HG03571 (cell line): Measurements from ENCODE around the gene GALNT7.

Source experiments
- ATAC-seq: cut with Tn5 transposase; IDR thresholded peaks from one replicate; pipeline ENCODE4 v1.9.1; 2021; ENCODE audit not compliant: unreplicated experiment

Gene GALNT7

DNA sequence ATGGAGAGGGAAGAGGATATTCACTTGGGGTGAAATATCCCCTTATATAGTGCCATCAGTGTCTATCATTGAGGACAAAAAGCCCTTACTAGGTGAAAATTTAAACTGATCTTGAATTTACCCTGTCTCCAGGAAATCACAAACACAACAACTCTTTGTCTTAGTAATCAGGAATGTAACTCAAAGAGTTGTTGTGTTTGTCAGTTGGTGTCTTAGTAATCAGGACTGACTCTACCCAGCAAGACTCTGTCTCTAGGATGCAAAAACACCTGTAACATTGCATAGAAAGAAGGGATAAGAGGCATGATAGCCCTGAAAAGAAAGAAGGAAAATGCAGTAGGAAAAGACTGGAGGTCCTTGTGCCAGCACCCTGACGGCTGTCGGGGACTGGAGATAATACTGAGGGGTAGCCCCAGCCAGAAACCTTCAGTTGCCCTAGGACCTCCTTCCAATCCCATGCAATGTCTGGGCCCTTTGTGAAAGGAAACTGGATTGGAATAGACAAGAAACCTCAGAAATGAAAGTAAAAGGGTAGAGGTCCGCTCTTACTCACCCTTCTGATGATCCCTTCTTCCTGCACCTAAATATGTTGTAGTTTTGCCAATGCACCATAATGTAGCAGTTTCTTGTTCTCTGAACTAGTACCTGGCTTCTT lies 120.2 kb downstream of the GALNT7 start:
- ATAC-seq: peak; percentile 49

DNA sequence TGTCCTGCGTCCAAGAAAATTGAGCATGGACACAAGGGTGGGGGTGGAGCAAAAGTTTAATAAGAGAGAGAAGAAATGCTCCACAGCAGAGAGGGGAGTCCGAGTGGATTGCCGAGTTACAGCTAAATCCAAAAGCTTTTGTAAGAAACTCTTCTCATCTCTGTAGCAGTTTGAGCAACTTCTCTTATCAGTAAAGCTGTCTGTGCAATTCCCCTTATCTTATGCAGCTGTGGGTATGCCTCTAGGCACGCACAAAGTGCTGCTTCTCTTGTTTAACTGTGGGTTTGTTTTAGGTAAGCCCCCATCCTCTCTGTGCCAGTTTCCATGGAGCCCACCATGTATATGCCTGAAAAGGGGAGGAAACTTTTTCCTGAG lies 120.7 kb downstream of the GALNT7 start:
- peak; percentile 18 for ATAC-seq

DNA sequence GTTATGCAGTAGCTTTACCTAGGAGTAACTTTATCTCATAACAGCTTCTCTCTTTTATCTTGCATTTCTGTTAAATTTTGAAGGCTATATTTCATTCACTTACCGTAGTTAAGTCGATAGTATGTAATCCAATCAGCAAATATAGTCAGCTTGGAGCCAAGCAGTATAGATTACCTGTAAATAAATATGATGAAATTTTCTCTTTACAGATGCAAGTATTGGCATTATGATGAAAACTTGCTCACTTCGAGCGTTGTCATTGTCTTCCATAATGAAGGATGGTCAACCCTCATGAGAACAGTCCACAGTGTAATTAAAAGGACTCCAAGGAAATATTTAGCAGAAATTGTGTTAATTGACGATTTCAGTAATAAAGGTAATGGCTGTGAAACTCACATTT lies 123.3 kb downstream of the GALNT7 start:
- ATAC-seq: no peak

DNA sequence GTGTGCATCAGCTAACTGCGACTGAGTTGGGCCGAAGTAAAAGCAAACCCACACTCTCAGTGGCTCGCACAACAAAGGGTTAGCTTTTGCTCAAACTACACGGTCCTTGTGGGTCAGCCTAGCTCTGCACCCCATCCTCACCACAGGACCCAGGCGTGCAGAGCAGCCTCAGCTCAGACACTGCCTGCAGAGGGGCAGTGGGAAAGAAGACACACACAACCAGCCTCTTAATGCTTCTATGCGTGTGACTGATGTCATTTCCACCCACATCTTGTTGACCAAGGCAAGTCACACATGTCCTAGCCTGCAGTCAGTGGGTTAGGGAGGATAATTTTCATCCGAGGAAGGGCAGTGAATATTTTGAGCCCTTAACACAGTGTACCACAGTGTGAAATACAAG lies 125.1 kb downstream of the GALNT7 start:
- no peak for ATAC-seq

DNA sequence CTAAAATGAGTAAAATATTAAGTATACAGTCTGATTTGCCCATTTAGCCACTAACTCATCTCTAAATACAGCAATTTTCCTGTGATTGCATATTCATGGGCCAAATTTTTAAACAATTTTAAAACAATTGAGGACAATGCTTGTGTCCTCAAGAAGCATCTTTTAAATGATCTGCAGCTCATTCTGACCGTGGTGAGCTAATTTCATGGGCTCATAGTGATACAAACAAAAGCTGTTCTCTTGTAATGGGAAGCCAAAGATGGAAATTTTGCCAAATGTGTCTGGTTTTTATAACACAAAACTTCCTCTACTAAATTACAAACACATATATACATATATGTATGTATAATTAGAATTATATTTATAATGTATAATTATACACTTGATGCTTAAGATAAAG lies 125.8 kb downstream of the GALNT7 start:
- no peak for ATAC-seq

DNA sequence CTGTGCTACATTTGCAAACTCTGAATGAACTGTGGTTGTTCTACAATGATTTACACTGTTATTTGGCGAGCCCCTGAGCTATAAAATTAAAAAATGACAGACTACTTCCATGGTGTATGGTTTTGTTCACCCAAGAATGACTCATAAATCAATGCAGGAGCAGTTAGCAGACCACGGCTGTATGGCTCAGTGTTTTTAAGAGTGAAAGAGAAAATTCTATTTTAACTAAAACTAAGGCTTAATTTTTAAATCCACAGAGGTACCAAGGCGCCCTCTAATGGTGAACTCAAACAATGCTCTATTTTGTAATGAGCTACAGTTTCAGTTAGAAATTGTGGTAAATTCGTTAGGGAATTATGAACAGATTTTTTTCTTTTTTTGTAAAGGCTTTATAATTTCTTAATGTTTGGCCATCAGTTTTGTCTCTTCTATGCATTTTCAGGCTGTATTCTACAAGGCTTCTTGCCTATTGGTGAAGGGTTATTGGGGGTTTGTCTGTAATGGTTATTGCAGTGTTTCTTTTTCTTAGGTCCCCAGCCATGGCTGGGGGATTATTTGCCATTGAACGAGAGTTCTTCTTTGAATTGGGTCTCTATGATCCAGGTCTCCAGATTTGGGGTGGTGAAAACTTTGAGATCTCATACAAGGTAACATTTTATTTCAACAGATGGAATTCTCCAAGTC lies 133.0 kb downstream of the GALNT7 start:
- peak; percentile 67 for ATAC-seq

DNA sequence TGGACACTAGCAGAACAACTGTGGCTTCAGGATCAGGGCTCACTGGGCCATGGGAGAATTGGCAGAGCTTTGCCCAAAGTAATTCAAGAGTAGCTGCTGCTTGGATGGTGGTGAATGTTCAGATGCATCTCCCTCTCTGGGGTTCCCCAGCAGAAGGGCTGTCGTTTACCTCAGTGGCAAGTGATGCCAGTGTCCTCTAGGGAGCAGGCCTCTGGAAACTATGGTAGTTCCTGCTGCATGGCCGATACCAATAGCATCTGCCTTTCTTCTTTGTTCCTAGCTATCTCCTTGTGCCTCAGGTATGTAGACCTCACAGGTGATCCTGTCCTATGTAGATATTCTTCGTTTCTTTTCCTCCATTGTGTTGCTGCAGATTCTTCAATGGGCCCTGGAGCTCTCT lies 139.2 kb downstream of the GALNT7 start:
- no peak for ATAC-seq

DNA sequence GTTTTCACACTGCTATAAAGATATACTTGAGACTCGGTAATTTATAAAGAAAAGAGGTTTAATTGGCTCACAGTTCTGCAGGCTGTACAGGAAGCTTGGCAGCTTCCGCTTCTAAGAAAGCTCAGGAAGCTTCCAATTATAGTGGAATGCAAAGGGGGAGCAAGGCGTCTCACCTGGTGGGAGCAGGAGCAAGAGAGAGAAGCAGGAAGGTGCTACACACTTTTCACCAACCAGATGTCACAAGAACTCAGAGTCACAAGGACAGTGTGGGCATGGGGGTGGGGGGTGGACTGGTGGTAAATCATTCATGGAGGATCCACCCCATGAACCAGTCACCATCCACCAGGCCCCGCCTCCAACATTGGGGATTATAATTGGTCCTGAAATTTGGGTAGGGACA lies 142.8 kb downstream of the GALNT7 start:
- ATAC-seq: no peak

DNA sequence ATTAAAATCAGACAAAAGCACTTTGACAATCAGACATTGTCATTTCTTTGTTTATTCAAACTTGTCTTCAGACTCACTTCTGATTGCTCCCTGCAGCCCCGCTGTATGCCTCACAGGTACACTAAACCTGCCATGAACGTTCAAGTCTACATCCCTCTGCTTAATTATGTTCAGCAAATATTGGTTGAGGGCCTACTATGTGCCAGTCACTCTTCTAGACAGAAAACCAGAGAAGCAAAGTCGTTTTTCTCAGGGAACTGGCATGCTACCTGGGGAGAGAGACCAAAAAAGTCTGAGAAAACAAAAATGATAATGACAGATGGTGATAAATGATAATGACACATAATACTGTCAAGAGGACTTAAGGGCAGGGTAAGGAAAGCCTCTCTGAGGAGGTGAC lies 146.1 kb downstream of the GALNT7 start:
- ATAC-seq: no peak

DNA sequence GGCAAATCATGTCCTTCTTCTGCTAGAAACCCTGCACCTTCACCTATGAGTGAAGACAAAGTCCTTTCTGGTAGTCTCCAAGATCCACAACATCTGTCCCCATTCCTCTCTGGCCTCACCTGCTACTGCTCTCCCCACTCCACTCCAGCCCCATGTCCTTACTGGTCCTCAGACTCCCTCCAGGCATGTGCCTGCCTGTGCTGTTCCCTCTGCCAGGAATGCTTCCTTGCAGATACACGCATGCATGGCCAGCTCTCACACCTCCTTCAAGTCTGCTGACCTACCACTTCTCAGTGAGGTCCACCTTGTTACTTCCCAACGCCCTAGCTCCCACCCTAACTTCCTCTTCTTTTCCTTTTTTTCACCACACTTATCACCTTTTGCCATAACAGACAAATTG lies 147.4 kb downstream of the GALNT7 start:
- no peak for ATAC-seq

DNA sequence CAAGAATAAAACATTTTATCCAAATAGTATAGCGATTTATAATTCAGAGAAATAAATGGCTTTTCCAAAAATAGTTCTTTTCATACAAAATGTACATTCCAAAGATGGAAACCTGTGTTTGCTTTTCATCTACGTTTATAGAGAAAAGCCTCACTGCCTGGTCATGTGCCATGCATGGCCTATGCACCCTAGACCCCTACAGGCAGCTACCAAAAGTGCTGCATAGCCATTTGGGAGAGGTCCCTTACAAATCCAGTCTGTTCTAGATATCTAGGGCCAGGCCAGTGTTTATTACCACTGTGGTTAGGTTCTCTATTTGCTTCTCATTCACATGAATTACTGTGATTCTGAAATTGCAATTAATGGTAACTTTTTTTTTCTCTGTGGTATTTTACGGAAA lies 148.4 kb downstream of the GALNT7 start:
- ATAC-seq: peak; percentile 59

DNA sequence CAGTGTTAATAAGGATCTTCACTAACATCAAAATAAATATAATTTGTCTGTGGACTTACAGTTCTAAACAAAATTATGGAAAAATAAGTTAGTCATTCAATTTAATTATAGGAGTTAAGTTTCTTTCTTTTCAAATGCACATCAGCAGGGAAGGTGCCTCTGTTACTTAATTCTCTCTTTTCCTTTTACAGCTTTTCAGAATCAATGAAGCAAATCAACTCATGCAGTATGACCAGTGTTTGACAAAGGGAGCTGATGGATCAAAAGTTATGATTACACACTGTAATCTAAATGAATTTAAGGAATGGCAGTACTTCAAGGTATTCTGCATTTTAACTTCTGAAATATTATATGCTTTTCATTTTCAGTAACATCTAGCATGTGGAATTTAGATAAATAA lies 149.6 kb downstream of the GALNT7 start:
- ATAC-seq: no peak

DNA sequence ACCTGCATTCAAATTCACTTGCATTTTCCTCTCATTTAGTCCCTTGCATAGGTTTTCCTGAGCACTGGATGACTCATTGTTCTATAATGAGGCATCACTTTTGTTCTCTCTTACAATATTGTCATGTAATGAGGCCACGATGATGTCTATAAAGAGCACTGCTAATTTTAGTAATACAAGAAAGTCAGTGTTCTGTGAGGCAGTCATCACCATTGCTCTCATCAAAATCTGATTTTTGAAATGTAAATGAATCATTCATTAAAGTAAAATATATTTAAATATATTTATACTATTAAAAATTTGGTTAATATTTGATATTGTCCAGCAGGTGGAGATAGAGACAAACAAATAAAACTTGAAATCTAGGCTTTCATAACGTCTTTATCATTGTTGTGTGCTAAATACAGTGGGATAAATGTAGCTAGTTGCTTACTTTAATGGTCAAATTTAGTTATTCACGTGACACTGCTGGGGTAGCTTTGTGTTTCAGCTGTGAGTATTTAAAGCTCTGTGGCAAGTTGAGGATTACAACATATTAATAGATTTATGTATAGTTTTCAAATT lies 150.1 kb downstream of the GALNT7 start:
- no peak for ATAC-seq

DNA sequence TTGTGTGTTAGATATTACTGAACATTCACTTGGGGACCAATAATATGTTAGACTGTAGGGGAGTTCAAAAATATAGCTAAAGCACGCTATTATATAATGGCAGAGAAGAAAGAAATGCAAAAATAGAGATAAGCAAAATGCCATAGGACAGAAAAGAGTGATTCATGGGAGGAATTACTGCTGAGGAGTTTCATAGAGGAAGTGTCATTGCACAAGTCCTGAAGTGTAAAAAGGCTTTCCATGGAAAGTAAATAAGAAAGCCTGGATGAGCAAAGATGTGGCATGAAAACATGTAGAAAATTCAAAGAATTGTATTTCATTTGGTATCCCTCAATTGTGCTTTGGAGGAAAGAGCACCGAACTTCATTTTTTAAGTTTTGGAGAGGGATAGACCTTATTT lies 151.1 kb downstream of the GALNT7 start:
- ATAC-seq: no peak

DNA sequence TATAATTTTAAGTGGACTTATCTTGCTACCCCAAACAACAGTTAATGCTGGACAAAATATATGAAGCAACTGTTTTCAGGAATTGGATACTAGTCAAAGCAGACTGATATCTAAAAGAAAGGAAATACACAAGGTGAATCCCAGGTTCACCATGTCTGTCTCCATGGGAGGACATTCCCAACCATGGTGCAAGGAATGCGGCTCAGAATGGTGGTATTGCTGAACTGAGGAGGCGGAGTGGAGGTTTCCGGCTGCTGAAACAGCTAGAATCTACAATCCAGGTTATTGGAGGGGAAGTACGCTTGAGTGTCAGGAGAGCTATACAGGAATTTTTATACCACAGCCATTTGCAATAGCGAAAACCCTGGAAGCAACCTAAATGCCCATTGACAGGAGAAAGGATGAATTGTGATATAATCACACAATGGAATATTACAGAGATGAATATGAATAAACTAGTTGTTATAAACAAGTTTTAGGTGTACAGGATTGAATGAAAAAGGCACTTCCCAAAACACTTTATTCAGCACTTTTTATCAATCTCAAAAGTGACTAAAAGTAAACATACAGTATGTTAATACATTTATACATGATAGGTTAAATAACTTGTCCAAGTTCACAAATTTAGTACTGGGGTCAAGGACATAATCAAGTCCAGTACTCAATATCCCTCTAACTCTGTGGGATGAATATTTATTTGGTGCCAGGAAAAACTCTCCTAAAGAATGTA lies 156.6 kb downstream of the GALNT7 start:
- no peak for ATAC-seq

DNA sequence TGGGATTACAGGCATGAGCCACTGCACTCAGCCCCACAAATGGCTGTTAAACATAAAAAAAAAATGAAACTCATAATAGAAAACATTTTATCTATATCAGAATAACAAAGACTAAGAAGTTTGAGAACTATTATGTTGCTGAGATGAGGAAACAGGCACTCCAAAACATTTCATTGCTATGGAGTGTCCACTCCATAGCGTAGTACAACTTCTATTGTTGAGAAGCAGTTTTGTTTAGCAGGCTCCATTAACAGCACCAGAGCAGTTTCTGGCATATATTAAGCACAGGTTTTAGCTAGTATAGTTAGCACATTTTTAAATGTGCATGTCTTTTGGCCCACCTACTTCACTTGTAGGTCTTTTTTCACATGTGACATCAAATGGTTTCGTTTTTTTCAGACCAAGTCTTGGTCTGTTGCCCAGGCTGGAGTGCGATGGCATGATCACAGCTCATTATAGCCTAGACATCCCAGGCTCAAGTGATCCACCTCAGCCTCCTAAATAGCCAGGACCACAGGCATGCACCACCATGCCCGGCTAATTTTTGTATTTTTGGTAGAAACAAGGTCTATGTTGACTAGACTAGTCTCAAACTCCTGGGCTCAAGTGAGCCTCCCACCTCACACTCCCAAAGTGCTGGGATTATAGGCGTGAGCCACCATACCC lies 159.8 kb downstream of the GALNT7 start:
- no peak for ATAC-seq

DNA sequence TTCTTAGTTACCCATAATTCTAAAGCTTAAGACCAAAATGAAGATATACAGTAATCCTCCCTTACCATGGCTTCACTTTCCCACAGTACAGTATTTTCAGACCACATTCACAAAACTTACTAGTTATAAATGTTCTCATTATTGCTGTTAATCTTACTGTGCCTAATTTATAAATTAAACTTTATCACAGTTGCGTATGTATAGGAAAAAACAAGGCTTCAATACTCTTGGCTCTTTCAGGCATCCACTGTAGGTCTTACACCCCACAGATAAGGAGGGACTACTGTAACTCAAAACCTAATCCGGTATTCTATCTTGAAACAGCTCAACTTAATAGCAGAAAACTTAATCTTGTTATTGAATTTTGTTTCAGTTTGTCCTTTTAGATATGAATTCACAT lies 162.0 kb downstream of the GALNT7 start:
- no peak for ATAC-seq

DNA sequence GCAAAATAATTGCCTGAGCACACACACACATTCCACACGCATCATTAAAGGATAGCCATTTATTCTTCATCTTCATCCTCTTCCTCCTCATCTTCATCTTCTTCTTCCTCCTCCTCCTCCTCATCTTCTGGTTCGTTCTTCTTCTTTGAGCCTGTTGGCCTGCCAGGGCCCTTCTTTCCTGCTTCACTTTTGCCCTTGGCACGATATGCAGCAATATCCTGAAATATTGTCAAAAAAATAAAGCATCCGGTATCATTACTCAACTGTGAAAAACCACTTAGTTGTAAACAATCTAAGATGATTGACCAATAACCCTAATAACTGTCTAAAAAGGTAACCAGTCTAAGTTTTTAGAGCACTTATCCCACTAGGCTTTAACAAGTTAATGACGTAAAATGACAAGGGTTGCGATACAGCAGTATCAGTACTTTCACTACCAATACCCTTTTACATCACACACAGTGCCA lies 163.4 kb downstream of the GALNT7 start:
- ATAC-seq: no peak

DNA sequence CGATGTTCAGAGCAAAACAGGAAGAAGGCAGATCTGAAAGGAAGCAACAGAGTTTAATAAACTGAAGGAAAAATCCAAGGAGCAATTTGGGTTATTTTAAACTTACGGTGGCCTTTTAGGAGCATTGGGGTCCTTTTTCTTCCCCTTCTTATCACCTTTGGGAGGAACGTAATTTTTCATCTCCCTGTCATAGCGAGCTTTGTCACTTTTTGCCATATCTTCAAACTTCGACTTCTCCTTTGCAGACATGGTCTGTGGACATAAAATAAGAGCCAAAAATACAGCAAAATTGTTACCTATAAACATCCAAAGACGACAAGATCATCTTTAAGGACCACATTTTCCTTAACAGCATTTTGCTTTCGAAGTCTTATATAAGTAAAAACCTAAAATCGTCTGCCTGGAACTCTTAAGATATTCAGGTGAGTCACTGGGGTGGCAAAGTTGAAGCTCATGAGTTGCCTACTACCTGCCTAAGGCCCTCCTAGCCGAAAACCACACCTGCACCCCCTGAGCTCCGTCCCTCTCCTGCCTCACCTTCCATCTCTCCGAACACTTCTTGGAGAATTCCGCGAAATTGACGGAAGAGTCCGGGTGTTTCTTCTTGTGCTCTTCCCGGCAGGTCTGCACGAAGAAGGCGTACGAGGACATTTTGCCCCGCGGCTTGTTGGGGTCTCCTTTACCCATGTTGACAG lies 164.5 kb downstream of the GALNT7 start:
- ATAC-seq: no peak

DNA sequence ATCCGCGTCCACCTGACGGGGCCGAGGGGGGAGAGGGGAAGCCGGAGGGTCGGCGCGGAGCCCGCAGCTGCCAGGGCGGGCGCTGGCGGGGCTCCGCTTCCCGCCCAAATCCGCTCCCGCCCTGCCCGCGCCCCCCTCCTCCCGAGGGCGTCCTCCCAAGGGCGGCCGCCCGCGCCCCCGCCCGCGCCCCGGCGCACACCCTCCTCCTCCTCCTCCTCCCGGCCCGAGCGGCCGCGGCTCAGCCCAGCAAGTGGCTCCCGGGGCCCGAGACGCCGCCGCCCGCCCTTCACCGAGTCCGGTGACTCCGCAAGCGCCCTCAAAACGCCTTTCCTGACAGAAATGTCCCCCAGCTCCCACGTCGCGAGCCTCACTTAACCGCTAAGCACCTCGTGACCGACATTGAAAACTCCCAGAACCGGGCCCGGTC lies 165.1 kb downstream of the GALNT7 start:
- ATAC-seq: peak; percentile 5
